ENCODE data around the gene DEAF1.
"Not testable (repeated sequence)": the region's sequence is repeated elsewhere in the genome, so short reads cannot be mapped to it uniquely, and the experiment has no call there.

DEAF1 gene, protein sequence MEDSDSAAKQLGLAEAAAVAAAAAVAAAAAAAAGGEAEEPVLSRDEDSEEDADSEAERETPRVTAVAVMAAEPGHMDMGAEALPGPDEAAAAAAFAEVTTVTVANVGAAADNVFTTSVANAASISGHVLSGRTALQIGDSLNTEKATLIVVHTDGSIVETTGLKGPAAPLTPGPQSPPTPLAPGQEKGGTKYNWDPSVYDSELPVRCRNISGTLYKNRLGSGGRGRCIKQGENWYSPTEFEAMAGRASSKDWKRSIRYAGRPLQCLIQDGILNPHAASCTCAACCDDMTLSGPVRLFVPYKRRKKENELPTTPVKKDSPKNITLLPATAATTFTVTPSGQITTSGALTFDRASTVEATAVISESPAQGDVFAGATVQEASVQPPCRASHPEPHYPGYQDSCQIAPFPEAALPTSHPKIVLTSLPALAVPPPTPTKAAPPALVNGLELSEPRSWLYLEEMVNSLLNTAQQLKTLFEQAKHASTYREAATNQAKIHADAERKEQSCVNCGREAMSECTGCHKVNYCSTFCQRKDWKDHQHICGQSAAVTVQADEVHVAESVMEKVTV

GRCh38 chr11:694563-695287, at the start of gene DEAF1:
DEAF1 (minus strand) TSS chr11:695222; CDS start chr11:695047, 175 bp downstream.
- H3K36me3 ChIP-seq (ENCODE audit: control insufficient read depth, insufficient read depth, low read length, severe bottlenecking) = no peaks in the 10 kb centered on the region
- peak within 1 kb of the TSS; percentile 100 for H3K9ac ChIP-seq (ENCODE audit: low read length)
- no peaks in the 10 kb centered on the region for H3K27me3 ChIP-seq (replicated peaks; ENCODE audit: control insufficient read depth, insufficient read depth, low read length)
- peak within 1 kb of the TSS; percentile 86 for H3K4me3 ChIP-seq (ENCODE audit: low read length)
- H3K9me3 ChIP-seq (ENCODE audit: control insufficient read depth, low read length) = no peaks in the 10 kb centered on the region
- peaks cover 45% of the 10 kb centered on the region for H3K4me1 ChIP-seq (ENCODE audit: control insufficient read depth, insufficient read depth, low read length)
- peak; percentile 99 for DNase-seq (ENCODE audit: low read depth)

DNA sequence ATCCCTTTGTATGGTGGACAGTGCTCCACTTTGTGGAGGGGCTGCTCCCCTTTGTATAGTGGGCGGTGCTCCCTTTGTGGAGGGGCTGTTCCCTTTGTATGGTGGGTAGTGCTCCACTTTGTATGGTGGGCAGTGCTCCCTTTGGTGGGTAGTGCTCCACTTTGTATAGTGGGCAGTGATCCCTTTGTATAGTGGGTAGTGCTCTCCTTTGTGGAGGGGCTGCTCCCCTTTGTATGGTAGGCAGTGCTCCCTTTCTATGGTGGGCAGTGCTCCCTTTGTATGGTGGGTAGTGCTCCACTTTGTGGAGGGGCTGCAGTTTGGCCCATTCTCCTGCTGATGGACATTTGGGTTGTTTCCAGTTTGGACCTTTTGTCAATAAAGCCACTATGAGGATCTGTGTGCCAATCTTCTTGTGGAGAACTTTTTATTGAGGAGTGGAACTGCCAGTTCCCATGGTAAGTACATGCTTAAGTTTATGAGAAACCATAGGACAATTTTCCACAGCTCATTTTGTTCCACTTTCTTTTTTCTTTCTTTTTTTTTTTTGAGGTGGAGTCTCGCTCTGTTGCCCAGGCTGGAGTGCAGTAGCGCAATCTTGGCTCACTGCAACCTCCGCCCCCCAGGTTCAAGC, 47.7 kb upstream of the DEAF1 start:
- Histone ChIP-seq H3K36me3 (ENCODE audit: control insufficient read depth, insufficient read depth, low read length, severe bottlenecking) (no peaks in the 10 kb centered on the region), H3K9ac (ENCODE audit: low read length) (no peak overlapping the region), H3K9me3 (ENCODE audit: control insufficient read depth, low read length) (no peaks in the 10 kb centered on the region), H3K4me3 (ENCODE audit: low read length) (no peak overlapping the region), H3K4me1 (ENCODE audit: control insufficient read depth, insufficient read depth, low read length) (peaks cover 5% of the 10 kb centered on the region), H3K27me3 (replicated peaks; ENCODE audit: control insufficient read depth, insufficient read depth, low read length) (no peaks in the 10 kb centered on the region)
- no peak for DNase-seq (ENCODE audit: low read depth)

DNA sequence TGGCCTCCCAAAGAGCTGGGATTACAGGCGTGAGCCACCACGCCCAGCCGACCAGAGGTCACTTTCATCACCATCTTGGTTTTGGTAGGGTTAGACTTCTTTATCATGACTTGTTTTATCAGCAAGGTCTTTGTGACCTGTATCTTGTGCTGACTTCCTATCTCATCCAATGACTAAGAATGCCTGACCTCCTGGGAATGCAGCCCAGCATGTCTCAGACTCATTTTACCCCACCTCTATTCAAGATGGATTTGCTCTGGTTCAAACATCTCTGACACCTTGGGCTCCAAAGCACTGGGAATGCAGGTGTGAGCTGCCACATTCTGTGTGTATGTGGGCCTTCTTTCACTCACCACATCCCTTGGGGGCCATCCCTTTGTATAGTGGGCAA, 47.1 kb upstream of the DEAF1 start:
- H3K9ac ChIP-seq (ENCODE audit: low read length) = no peak overlapping the region
- H3K36me3 ChIP-seq (ENCODE audit: control insufficient read depth, insufficient read depth, low read length, severe bottlenecking) = no peaks in the 10 kb centered on the region
- H3K4me1 ChIP-seq (ENCODE audit: control insufficient read depth, insufficient read depth, low read length) = peaks cover 5% of the 10 kb centered on the region
- H3K4me3 ChIP-seq (ENCODE audit: low read length) = no peak overlapping the region
- DNase-seq (ENCODE audit: low read depth) = no peak
- peaks cover 5% of the 10 kb centered on the region for H3K27me3 ChIP-seq (replicated peaks; ENCODE audit: control insufficient read depth, insufficient read depth, low read length)
- no peaks in the 10 kb centered on the region for H3K9me3 ChIP-seq (ENCODE audit: control insufficient read depth, low read length)

DNA sequence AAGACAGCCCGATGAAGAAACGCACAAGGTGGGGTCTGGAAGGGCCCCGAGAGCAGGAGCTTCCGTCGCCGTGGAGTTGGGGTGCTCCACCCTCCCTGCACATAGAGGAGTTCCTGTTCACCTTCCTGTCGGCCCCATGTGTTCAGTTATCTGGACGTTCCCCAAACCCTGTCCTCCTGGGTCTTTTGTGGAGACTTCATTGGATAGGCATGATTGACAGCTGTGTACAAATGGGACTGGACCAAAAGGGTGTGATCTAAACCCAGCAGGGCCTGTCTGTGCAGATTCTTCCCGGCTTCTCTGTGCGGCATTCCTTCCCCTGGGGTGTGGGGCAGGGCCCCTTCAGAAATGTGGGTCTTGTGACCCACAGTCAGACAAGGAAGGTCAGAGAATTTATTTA, 42.9 kb upstream of the DEAF1 start:
- not testable (repeated sequence) for H3K9me3 ChIP-seq (ENCODE audit: control insufficient read depth, low read length); DNase-seq (ENCODE audit: low read depth)

DNA sequence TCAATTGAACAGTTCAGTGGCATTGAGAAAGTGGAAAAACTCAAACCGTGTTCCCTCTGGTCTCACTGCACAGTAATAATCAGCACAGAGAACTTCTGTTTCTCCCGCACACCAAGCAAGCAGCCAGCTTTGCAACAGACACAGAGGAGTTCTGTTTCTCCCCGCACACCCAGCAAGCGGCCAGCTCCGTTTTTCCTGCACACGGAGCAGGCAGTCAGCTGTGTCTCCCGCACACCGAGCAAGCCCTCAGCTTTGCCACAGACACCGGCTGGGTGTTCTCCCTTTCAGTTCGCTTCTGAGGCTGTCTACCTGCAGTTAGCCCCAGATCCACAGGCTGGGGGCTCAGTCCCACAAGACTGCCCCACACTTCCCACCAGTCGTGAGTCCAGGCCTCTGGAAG, 42.3 kb upstream of the DEAF1 start:
- Histone ChIP-seq H3K36me3 (ENCODE audit: control insufficient read depth, insufficient read depth, low read length, severe bottlenecking) (no peaks in the 10 kb centered on the region), H3K9ac (ENCODE audit: low read length) (no peak overlapping the region)

More for the DNA sequence above, 42.9 kb upstream of the DEAF1 start:
- H3K27me3 ChIP-seq (replicated peaks; ENCODE audit: control insufficient read depth, insufficient read depth, low read length); H3K9ac ChIP-seq (ENCODE audit: low read length); H3K36me3 ChIP-seq (ENCODE audit: control insufficient read depth, insufficient read depth, low read length, severe bottlenecking); H3K4me1 ChIP-seq (ENCODE audit: control insufficient read depth, insufficient read depth, low read length); H3K4me3 ChIP-seq (ENCODE audit: low read length): not testable (repeated sequence)

DNA sequence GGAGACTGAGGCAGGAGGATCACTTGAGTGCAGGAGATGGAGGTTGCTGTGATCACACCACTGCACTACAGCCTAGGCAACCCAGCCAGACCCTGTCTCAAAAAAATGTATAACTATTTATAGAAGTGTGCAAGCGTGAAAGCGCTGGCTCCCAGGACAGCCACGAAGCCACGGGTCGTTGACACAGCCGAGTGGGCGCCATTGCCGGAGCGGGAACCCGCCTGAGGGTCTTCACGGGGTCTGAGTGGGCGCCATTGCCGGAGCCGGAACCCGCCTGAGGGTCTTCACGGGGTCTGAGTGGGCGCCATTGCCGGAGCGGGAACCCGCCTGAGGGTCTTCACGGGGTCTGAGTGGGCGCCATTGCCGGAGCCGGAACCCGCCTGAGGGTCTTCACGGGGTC, 39.5 kb upstream of the DEAF1 start:
- not testable (repeated sequence) for H3K4me3 ChIP-seq (ENCODE audit: low read length); H3K27me3 ChIP-seq (replicated peaks; ENCODE audit: control insufficient read depth, insufficient read depth, low read length); H3K36me3 ChIP-seq (ENCODE audit: control insufficient read depth, insufficient read depth, low read length, severe bottlenecking); H3K4me1 ChIP-seq (ENCODE audit: control insufficient read depth, insufficient read depth, low read length); H3K9ac ChIP-seq (ENCODE audit: low read length); H3K9me3 ChIP-seq (ENCODE audit: control insufficient read depth, low read length); DNase-seq (ENCODE audit: low read depth)

More for the DNA sequence above, 42.3 kb upstream of the DEAF1 start:
- Histone ChIP-seq H3K4me1 (ENCODE audit: control insufficient read depth, insufficient read depth, low read length) (no peaks in the 10 kb centered on the region), H3K4me3 (ENCODE audit: low read length) (no peak overlapping the region), H3K27me3 (replicated peaks; ENCODE audit: control insufficient read depth, insufficient read depth, low read length) (peaks cover 8% of the 10 kb centered on the region), H3K9me3 (ENCODE audit: control insufficient read depth, low read length) (no peaks in the 10 kb centered on the region)
- DNase-seq (ENCODE audit: low read depth) = no peak

- H3K4me3 ChIP-seq (ENCODE audit: low read length) = no peak overlapping the region
Measured at GRCh38 chr11:733072-733471, 38.0 kb upstream of the DEAF1 start.

DNA sequence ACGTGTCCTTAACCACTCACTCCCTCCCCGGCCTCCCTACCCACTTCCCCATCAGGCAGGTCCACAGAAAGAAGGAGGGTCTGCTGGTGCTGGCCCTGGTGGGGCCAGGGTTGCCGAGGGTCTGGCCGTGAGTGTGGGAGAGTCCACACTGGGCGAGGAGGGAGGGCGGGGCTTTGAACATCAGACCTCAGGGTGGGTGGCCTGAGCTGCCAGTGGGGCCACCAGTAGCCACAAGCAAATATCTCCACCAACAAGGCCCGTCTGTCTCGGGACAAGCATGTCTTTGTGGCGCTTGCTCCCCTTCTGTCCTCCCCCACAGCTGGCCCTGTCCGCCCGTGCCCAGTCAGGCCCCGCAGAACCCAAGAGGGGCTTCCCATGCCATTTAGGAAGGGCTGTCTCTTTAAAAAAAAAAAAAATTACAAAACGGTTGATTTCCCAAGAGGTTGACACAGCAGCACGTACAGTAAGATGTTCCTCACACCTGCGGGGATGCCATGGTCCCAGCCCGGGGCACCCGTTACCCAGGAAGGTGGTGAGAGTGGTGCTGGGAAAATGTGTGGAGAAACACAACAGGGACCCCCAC, 34.6 kb upstream of the DEAF1 start:
- no peak overlapping the region for H3K4me3 ChIP-seq (ENCODE audit: low read length)
- DNase-seq (ENCODE audit: low read depth) = no peak
- peak overlapping the region; percentile 69 for H3K9ac ChIP-seq (ENCODE audit: low read length)
- no peaks in the 10 kb centered on the region for H3K9me3 ChIP-seq (ENCODE audit: control insufficient read depth, low read length)
- H3K4me1 ChIP-seq (ENCODE audit: control insufficient read depth, insufficient read depth, low read length) = peaks cover 31% of the 10 kb centered on the region
- H3K36me3 ChIP-seq (ENCODE audit: control insufficient read depth, insufficient read depth, low read length, severe bottlenecking) = no peaks in the 10 kb centered on the region
- H3K27me3 ChIP-seq (replicated peaks; ENCODE audit: control insufficient read depth, insufficient read depth, low read length) = peaks cover 3% of the 10 kb centered on the region

More at GRCh38 chr11:733072-733471, 38.0 kb upstream of the DEAF1 start:
- DNase-seq (ENCODE audit: low read depth) = no peak
- Histone ChIP-seq H3K36me3 (ENCODE audit: control insufficient read depth, insufficient read depth, low read length, severe bottlenecking) (no peaks in the 10 kb centered on the region), H3K9me3 (ENCODE audit: control insufficient read depth, low read length) (no peaks in the 10 kb centered on the region), H3K27me3 (replicated peaks; ENCODE audit: control insufficient read depth, insufficient read depth, low read length) (peaks cover 8% of the 10 kb centered on the region), H3K4me1 (ENCODE audit: control insufficient read depth, insufficient read depth, low read length) (peaks cover 15% of the 10 kb centered on the region), H3K9ac (ENCODE audit: low read length) (no peak overlapping the region)

GRCh38 chr11:728901-729491, 34.0 kb upstream of the DEAF1 start:
- Histone ChIP-seq H3K9ac (ENCODE audit: low read length) (peak overlapping the region; percentile 69), H3K4me3 (ENCODE audit: low read length) (no peak overlapping the region), H3K4me1 (ENCODE audit: control insufficient read depth, insufficient read depth, low read length) (peaks cover 31% of the 10 kb centered on the region), H3K36me3 (ENCODE audit: control insufficient read depth, insufficient read depth, low read length, severe bottlenecking) (no peaks in the 10 kb centered on the region), H3K27me3 (replicated peaks; ENCODE audit: control insufficient read depth, insufficient read depth, low read length) (peaks cover 3% of the 10 kb centered on the region), H3K9me3 (ENCODE audit: control insufficient read depth, low read length) (no peaks in the 10 kb centered on the region)
- DNase-seq (ENCODE audit: low read depth) = no peak

- peak; percentile 79 for DNase-seq (ENCODE audit: low read depth)
- H3K4me1 ChIP-seq (ENCODE audit: control insufficient read depth, insufficient read depth, low read length) = peaks cover 31% of the 10 kb centered on the region
- H3K27me3 ChIP-seq (replicated peaks; ENCODE audit: control insufficient read depth, insufficient read depth, low read length) = no peaks in the 10 kb centered on the region
- H3K9ac ChIP-seq (ENCODE audit: low read length) = peak overlapping the region; percentile 73
- no peak overlapping the region for H3K4me3 ChIP-seq (ENCODE audit: low read length)
- H3K36me3 ChIP-seq (ENCODE audit: control insufficient read depth, insufficient read depth, low read length, severe bottlenecking) = no peaks in the 10 kb centered on the region
- H3K9me3 ChIP-seq (ENCODE audit: control insufficient read depth, low read length) = no peaks in the 10 kb centered on the region
Measured at GRCh38 chr11:727859-728748, 33.1 kb upstream of the DEAF1 start.
